SK-N-MC (cell line): ENCODE results near the gene SPATA6.

Experiments
- EZH2 ChIP-seq: fragments of 200-600 bp; sonication (generic); IDR thresholded peaks from one replicate; pipeline ENCODE4 v1.6.1; 2017; ENCODE audit warnings: antibody characterized with exemption
- FOXP2 ChIP-seq: optimal IDR thresholded peaks from 2 replicates; pipeline ENCODE3; 2011; ENCODE audit warnings: mild to moderate bottlenecking, moderate library complexity; ENCODE audit not compliant: insufficient read depth; ENCODE audit errors: extremely low read length, control extremely low read depth
- POLR2AphosphoS5 ChIP-seq: IDR thresholded peaks from 2 replicates; pipeline ENCODE4 v1.6.1; 2012; ENCODE audit warnings: mild to moderate bottlenecking, low read depth, low read length, borderline replicate concordance

DNA sequence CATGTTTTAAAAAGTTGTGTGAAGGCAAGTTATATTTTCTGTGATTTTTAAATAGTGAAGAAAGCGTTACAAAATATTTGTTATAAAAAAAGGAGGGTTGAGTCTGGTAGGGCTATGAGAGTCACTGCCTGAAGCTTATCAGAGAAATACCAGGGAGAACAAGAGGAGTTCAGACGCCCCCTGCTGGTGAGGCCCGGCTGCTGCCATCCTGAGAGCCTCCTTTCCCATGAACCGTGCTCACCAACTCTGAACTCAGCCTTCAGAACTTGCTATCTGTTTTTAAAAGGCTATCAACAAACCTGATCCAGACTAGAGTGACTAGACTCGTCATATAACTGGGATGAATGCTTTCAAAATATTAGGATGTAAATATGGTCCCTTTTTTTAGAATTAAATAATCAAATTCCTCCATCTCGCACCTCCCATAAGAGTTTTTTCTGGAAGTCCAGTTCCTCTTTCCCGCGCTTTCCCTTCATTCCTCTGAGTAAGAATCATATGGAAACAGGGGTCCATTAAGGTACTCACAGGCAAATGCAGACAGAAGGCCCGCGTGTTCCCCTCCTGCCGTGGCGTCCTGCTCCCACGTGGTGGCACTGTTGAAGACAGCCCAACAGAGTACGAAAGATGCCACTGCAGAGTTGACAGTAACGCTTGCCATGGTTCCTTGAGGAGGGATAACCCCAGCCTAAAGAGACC is 26.2 kb upstream of the SPATA6 start:
- TF ChIP-seq EZH2 = no peak
- TF ChIP-seq POLR2AphosphoS5 = no peak
- TF ChIP-seq FOXP2 = no peak
